CD4-positive, alpha-beta T cell treated with Interferon gamma for 1 hour (primary cell): ENCODE data around the gene PRR5.
A peak's percentile ranks its signal among the peaks of the same experiment; 100 is the strongest.

Experiments used
- DNase-seq: peaks from one replicate; pipeline ENCODE4 v3.0.0-alpha.2; 2020

Gene PRR5

GRCh38 chr22:44719586-44720368, 17.8 kb downstream of the PRR5 start:
- no peak for DNase-seq

- DNase-seq = no peak
Observed at GRCh38 chr22:44721213-44721612, 19.2 kb downstream of the PRR5 start.

- no peak for DNase-seq
Observed at GRCh38 chr22:44722611-44723010, 20.6 kb downstream of the PRR5 start.

- DNase-seq = no peak
Observed at GRCh38 chr22:44723801-44724200, 21.8 kb downstream of the PRR5 start.

GRCh38 chr22:44724416-44724815, 22.4 kb downstream of the PRR5 start:
- DNase-seq = no peak

- DNase-seq = no peak
Observed at GRCh38 chr22:44724859-44725258, 22.9 kb downstream of the PRR5 start.

GRCh38 chr22:44726439-44726838, 24.4 kb downstream of the PRR5 start:
- DNase-seq = no peak

GRCh38 chr22:44727148-44727547, 25.1 kb downstream of the PRR5 start:
- DNase-seq = no peak

- no peak for DNase-seq
Observed at GRCh38 chr22:44727709-44728108, 25.7 kb downstream of the PRR5 start.

GRCh38 chr22:44728761-44729324, 26.8 kb downstream of the PRR5 start:
- DNase-seq = no peak

GRCh38 chr22:44729391-44730021, 27.5 kb downstream of the PRR5 start:
- DNase-seq = no peak

- no peak for DNase-seq
Observed at GRCh38 chr22:44730022-44730393, 28.0 kb downstream of the PRR5 start.

- DNase-seq = no peak
Observed at GRCh38 chr22:44730490-44731356, 28.7 kb downstream of the PRR5 start.

- DNase-seq = no peak
Observed at GRCh38 chr22:44731357-44731970, 29.5 kb downstream of the PRR5 start.

- DNase-seq = no peak
Observed at GRCh38 chr22:44732017-44732561, 30.1 kb downstream of the PRR5 start.

GRCh38 chr22:44732661-44733060, 30.7 kb downstream of the PRR5 start:
- no peak for DNase-seq

- DNase-seq = no peak
Observed at GRCh38 chr22:44733426-44734106, 31.6 kb downstream of the PRR5 start.

- DNase-seq = no peak
Observed at GRCh38 chr22:44734278-44734677, 32.3 kb downstream of the PRR5 start.

- DNase-seq = no peak
Observed at GRCh38 chr22:44734801-44735517, 33.0 kb downstream of the PRR5 start.

- DNase-seq = peak; percentile 69
Observed at GRCh38 chr22:44735518-44736428, 33.8 kb downstream of the PRR5 start.
